Effector memory CD4-positive, alpha-beta T cell (primary cell): ENCODE measurements around the gene KCNK3.
"Not testable (repeated sequence)": the region's sequence is repeated elsewhere in the genome, so short reads cannot be mapped to it uniquely, and the experiment has no call there.

Source experiments
- DNase-seq, 3 donors: peaks; one replicate each; pipeline ENCODE4 v3.0.0-alpha.2; 2020
- H3K27ac ChIP-seq: 2 replicates; pipeline ENCODE4 v1.7.0; 2013; ENCODE audit warnings: mild to moderate bottlenecking, low read length, moderate library complexity; ENCODE audit not compliant: insufficient read depth, poor library complexity, severe bottlenecking
- H3K27me3 ChIP-seq: replicated peaks from 2 replicates; pipeline ENCODE4 v1.7.0; 2013; ENCODE audit warnings: mild to moderate bottlenecking, low read length; ENCODE audit not compliant: insufficient read depth, control insufficient read depth, poor library complexity, severe bottlenecking
- H3K36me3 ChIP-seq: 2 replicates; pipeline ENCODE4 v1.7.0; 2013; ENCODE audit warnings: mild to moderate bottlenecking, low read length, moderate library complexity; ENCODE audit not compliant: control insufficient read depth, insufficient read depth
- H3K4me1 ChIP-seq: 2 replicates; pipeline ENCODE4 v1.7.0; 2013; ENCODE audit warnings: low read length, mild to moderate bottlenecking; ENCODE audit not compliant: control insufficient read depth, insufficient read depth, poor library complexity, severe bottlenecking
- H3K4me3 ChIP-seq: 2 replicates; pipeline ENCODE4 v1.7.0; 2013; ENCODE audit warnings: low read length, low read depth, mild to moderate bottlenecking; ENCODE audit not compliant: insufficient read depth, poor library complexity, severe bottlenecking
- H3K9me3 ChIP-seq: 2 replicates; pipeline ENCODE4 v1.7.0; 2013; ENCODE audit warnings: mild to moderate bottlenecking, low read length, moderate library complexity; ENCODE audit not compliant: control insufficient read depth

KCNK3 gene

DNA sequence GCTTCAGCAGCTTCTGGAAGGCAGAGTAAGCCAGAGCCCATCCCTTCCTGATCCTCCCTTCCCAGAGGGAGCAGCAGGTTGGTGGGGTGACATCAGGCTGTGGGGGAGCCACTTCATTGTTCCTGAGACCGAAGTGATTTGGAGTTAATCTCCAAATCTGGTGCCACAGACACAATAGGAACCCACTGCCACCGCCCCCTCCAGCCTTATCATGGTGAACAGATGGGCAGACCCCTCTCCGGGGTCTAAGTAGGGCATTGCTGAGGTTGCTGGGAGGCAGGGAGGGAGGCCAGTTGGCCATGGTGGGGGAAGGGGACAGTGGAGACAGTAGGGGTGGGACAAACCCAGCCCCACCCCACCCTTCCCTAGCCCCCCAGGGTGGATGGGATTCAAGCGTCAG lies 46.0 kb downstream of the KCNK3 start:
- Histone ChIP-seq H3K4me3 (no peak overlapping the region), H3K36me3 (no peaks in the 10 kb centered on the region), H3K27me3 (no peaks in the 10 kb centered on the region), H3K4me1 (no peaks in the 10 kb centered on the region), H3K27ac (no peak overlapping the region), H3K9me3 (no peaks in the 10 kb centered on the region)
- no peak for DNase-seq

- no peaks in the 10 kb centered on the region for H3K4me1 ChIP-seq
- H3K27me3 ChIP-seq: no peaks in the 10 kb centered on the region
- H3K36me3 ChIP-seq: no peaks in the 10 kb centered on the region
- no peak overlapping the region for H3K4me3 ChIP-seq
- no peaks in the 10 kb centered on the region for H3K9me3 ChIP-seq
- no peak for DNase-seq
- no peak overlapping the region for H3K27ac ChIP-seq
Measured at GRCh38 chr2:26739514-26739913, 47.0 kb downstream of the KCNK3 start.

DNA sequence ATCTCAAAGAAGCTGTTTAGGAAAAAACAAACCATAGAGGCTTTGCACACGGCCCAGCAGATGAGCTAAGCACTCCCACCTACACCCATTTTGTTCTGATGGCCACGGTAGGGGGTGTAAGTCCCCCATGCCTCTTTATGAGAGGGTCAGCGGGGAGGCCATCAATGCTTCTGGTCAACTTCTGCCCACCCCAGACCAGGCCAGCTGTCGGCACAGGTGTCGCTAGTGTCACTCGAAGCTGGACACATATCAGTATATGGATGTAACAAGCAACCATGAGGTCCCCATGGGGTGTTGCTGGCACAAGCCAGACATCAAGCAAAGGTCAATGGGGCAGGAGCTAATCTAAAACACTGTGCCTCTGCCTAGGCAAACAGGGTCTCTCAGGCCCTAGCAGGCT lies 47.8 kb downstream of the KCNK3 start:
- H3K36me3 ChIP-seq: no peaks in the 10 kb centered on the region
- no peaks in the 10 kb centered on the region for H3K4me1 ChIP-seq
- H3K27me3 ChIP-seq: no peaks in the 10 kb centered on the region
- no peak overlapping the region for H3K27ac ChIP-seq
- H3K4me3 ChIP-seq: no peak overlapping the region
- H3K9me3 ChIP-seq: no peaks in the 10 kb centered on the region
- DNase-seq: no peak

DNA sequence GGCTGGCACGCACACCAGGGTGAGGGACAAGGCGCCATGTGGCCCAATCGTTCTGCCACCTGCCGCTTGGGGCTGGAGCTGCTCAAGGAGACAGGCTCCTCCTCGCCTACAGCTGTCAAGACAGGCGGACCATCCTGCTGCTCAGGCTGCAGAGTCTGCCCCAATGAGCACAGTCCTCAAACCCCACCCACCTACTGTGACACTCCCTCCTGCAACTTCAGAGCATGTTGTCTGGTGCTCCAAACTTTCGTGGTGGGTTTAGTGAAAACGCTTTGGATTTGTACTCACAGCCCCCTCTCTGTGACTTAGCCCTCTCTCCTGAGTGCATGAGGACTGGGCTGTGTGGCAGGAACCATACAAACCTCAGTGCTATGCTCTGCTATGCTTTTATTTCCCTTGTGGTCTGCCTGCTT lies 48.4 kb downstream of the KCNK3 start:
- H3K4me1 ChIP-seq: no peaks in the 10 kb centered on the region
- no peaks in the 10 kb centered on the region for H3K27me3 ChIP-seq
- DNase-seq: no peak
- H3K4me3 ChIP-seq: no peak overlapping the region
- no peak overlapping the region for H3K27ac ChIP-seq
- no peaks in the 10 kb centered on the region for H3K36me3 ChIP-seq
- no peaks in the 10 kb centered on the region for H3K9me3 ChIP-seq

GRCh38 chr2:26742048-26742770 lies 49.7 kb downstream of the KCNK3 start:
- Histone ChIP-seq H3K27me3 (no peaks in the 10 kb centered on the region), H3K9me3 (no peaks in the 10 kb centered on the region), H3K36me3 (no peaks in the 10 kb centered on the region), H3K4me1 (no peaks in the 10 kb centered on the region), H3K27ac (no peak overlapping the region), H3K4me3 (no peak overlapping the region)
- no peak for DNase-seq

DNA sequence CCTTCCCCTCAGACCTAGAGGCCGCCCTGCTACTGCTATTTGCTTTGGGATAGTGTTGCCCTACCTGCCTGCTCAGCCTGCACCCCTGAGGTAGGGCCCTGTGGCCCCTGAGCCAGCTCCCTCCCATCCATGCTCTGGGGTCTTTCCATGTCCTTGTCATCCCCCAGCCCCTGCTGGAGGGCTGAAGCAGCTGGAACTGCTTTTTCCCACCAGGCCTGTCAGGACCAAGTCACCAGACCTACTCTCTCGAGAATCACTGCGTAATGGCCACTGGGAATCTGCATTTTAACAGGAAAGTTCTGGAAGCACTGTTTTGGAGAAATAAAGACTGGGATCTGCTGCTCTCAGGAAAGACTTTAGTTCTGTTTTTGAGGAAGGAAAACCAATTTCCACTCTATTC lies 51.3 kb downstream of the KCNK3 start:
- H3K27ac ChIP-seq: no peak overlapping the region
- no peaks in the 10 kb centered on the region for H3K4me1 ChIP-seq
- H3K36me3 ChIP-seq: no peaks in the 10 kb centered on the region
- no peaks in the 10 kb centered on the region for H3K9me3 ChIP-seq
- H3K4me3 ChIP-seq: no peak overlapping the region
- no peaks in the 10 kb centered on the region for H3K27me3 ChIP-seq
- no peak for DNase-seq

DNA sequence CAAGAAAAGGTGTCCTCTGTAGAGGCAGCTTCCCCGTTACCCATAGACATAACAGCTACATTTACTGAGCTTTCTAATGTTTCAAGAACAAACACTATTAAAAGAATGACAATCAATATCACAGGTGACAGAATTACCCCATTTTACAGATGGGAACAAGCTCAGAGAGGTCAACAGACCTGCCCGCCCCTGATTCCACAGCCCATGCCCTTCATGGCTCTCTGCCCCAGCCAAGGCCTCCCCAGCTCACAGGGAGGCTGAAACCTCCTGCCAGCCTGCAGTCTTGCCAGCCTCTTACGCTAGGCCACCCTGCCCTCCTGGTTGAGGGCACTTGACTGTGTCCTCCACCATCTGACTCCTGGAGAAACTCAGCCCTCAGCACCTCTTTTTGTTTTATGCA lies 52.4 kb downstream of the KCNK3 start:
- Histone ChIP-seq H3K27ac (no peak overlapping the region), H3K9me3 (no peaks in the 10 kb centered on the region), H3K4me1 (no peaks in the 10 kb centered on the region), H3K4me3 (no peak overlapping the region), H3K27me3 (no peaks in the 10 kb centered on the region), H3K36me3 (no peaks in the 10 kb centered on the region)
- DNase-seq: no peak

- Histone ChIP-seq H3K9me3 (no peaks in the 10 kb centered on the region), H3K4me1 (no peaks in the 10 kb centered on the region), H3K27me3 (no peaks in the 10 kb centered on the region), H3K4me3 (no peak overlapping the region), H3K36me3 (no peaks in the 10 kb centered on the region), H3K27ac (no peak overlapping the region)
- peak; percentile 30 to 61 (median 36) for DNase-seq
Measured at GRCh38 chr2:26745609-26746327, 53.2 kb downstream of the KCNK3 start.

GRCh38 chr2:26746934-26747333 lies 54.4 kb downstream of the KCNK3 start:
- H3K36me3 ChIP-seq: no peaks in the 10 kb centered on the region
- no peaks in the 10 kb centered on the region for H3K9me3 ChIP-seq

DNA sequence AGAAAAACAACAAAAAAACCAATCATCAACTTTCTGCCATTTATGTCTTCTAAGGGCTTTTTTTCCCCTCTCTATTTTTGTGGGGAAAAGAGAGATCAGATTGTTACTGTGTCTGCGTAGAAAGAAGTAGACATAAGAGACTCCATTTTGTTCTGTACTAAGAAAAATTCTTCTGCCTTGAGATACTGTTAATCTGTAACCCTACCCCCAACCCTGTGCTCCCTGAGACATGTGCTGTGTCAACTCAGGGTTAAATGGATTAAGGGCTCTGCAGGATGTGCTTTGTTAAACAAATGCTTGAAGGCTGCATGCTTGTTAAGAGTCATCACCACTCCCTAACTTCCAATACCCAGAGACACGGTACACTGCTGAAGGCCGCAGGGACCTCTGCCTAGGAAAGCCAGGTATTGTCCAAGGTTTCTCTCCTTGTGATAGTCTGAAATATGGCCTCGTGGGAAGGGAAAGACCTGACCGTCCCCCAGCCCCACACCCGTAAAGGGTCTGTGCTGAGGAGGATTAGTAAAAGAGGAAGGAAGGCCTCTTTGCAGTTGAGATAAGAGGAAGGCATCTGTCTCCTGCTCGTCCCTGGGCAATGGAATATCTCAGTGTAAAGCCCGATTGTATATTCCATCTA lies 57.4 kb downstream of the KCNK3 start:
- H3K36me3 ChIP-seq, H3K27me3 ChIP-seq, H3K4me3 ChIP-seq, H3K27ac ChIP-seq, H3K4me1 ChIP-seq, H3K9me3 ChIP-seq, DNase-seq: not testable (repeated sequence)

More at GRCh38 chr2:26746934-26747333, 54.4 kb downstream of the KCNK3 start:
- Histone ChIP-seq H3K27me3 (no peaks in the 10 kb centered on the region), H3K27ac (no peak overlapping the region), H3K4me3 (no peak overlapping the region), H3K4me1 (no peaks in the 10 kb centered on the region)
- DNase-seq: no peak
